ENCODE results near the gene VAV2. TPM values are rescaled to one million over a fixed set of nuclear protein-coding genes. Genes with fewer than 3 reads are reported as not detected.

The VAV2 gene
- total and polyA plus RNA-seq, 12 donors, result 3.3 to 96.2 (median 31.2) TPM

DNA sequence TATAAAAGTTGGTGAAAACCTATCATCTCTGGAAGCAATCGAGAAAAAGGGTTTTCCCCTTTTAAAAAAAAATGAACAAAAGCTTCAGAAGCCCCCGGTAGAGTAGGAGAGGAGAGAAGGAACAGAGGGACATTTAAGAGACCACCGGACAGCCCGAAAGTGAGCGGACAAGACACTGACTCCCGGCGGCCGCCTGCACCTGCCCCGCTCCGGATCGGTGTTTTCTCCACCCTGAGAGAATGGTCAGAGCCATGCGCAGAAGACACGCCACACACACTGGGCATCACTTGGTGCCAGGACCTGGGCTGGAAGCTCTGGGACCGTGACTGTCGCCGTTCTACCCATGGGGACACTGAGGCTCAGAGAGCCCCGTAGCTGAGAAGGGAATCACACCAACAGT is 192.4 kb downstream of the VAV2 start:
- H3K4me1 ChIP-seq (replicated peaks in 1 of 2), result peaks cover 0 to 12% of the 10 kb centered on the region in 2 donors
- H3K27ac ChIP-seq, result no peak overlapping the region
- 94 to 97% (median 97%) methylated on average over 11 to 17 of the region's 17 CpGs for WGBS, 4 donors
- no peaks in the 10 kb centered on the region for H3K27me3 ChIP-seq
- peaks cover 0 to 8% of the 10 kb centered on the region in 2 donors for H3K36me3 ChIP-seq (replicated peaks in 1 of 2)
- H3K9me3 ChIP-seq (replicated peaks in 1 of 3), result no peaks in the 10 kb centered on the region
- H3K4me3 ChIP-seq, result no peak overlapping the region
- TF ChIP-seq POLR2A (IDR thresholded peaks at IDR 0.05), result no peak
- TF ChIP-seq, protein P1, sequence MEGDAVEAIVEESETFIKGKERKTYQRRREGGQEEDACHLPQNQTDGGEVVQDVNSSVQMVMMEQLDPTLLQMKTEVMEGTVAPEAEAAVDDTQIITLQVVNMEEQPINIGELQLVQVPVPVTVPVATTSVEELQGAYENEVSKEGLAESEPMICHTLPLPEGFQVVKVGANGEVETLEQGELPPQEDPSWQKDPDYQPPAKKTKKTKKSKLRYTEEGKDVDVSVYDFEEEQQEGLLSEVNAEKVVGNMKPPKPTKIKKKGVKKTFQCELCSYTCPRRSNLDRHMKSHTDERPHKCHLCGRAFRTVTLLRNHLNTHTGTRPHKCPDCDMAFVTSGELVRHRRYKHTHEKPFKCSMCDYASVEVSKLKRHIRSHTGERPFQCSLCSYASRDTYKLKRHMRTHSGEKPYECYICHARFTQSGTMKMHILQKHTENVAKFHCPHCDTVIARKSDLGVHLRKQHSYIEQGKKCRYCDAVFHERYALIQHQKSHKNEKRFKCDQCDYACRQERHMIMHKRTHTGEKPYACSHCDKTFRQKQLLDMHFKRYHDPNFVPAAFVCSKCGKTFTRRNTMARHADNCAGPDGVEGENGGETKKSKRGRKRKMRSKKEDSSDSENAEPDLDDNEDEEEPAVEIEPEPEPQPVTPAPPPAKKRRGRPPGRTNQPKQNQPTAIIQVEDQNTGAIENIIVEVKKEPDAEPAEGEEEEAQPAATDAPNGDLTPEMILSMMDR (IDR thresholded peaks at IDR 0.05), result no peak
- DNase-seq, result no peak
- intact Hi-C loops (cut with DNase I), result loop anchor here in 1 of 2 donors (10.0 kb wide), 1 partner anchor 295 kb away; no protein-coding TSS in a partner anchor

DNA sequence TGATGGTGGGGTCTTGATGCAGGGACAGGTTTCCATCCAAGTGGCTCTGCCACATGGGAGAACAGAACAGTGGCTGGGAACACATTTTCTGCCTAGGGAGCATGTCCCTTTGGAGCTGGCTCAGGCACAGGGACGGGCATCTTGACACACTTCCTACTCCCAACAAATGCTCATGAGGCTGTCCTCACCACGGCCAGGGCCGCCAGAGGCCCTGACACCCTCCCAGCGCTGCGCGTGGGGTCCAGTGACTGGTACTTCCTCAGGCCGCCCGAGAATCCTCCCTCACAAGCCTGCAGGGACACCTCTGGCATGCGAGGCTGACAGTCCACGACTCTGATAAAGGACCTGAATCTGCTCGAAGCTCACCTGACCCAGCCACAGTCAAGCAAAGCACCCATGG is 193.0 kb downstream of the VAV2 start:
- Histone ChIP-seq H3K4me3 (no peak overlapping the region), H3K27ac (no peak overlapping the region), H3K36me3 (replicated peaks in 1 of 2) (peaks cover 0 to 8% of the 10 kb centered on the region in 2 donors), H3K27me3 (no peaks in the 10 kb centered on the region), H3K9me3 (replicated peaks in 1 of 3) (no peaks in the 10 kb centered on the region), H3K4me1 (replicated peaks in 1 of 2) (peaks cover 0 to 12% of the 10 kb centered on the region in 2 donors)
- TF ChIP-seq POLR2A (IDR thresholded peaks at IDR 0.05), result no peak
- TF ChIP-seq, protein P1 (IDR thresholded peaks at IDR 0.05), result no peak
- DNase-seq, result no peak
- WGBS, 4 donors, result 92 to 97% (median 93%) methylated on average over 4 to 11 of the region's 11 CpGs
- intact Hi-C loops (cut with DNase I), result loop anchor here in 1 of 2 donors (10.0 kb wide), 1 partner anchor 296 kb away; no protein-coding TSS in a partner anchor

DNA sequence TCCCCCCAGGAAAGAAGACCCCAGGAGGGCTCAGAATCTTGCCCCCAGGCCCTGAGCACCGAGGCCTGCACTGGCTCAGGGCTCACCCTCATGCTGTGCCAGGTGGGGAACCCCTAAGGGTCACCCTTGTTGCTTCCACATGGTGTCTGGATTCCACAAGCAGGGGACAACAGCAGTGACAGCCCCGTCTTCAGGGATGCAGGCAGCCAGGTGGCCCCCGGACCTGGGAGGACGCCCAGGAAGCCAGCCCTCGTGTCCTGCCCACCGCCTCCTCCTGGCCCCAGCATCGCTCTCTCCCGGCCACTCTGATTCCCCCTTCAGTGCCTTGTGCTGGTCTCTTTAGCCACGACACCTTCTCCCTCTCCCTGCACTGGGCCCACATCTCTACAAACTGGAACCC is 194.0 kb downstream of the VAV2 start:
- Histone ChIP-seq H3K27me3 (no peaks in the 10 kb centered on the region), H3K4me1 (replicated peaks in 1 of 2) (peaks cover 0 to 8% of the 10 kb centered on the region in 2 donors), H3K36me3 (replicated peaks in 1 of 2) (peaks cover 0 to 8% of the 10 kb centered on the region in 2 donors), H3K9me3 (replicated peaks in 1 of 3) (no peaks in the 10 kb centered on the region), H3K27ac (no peak overlapping the region), H3K4me3 (no peak overlapping the region)
- intact Hi-C loops (cut with DNase I), result loop anchor here in 1 of 2 donors (10.0 kb wide), 1 partner anchor 297 kb away; no protein-coding TSS in a partner anchor
- no peak for TF ChIP-seq POLR2A (IDR thresholded peaks at IDR 0.05)
- TF ChIP-seq, protein P1 (IDR thresholded peaks at IDR 0.05), result no peak
- no peak for DNase-seq
- 87 to 97% (median 92%) methylated on average over 9 of the region's 9 CpGs for WGBS, 4 donors

DNA sequence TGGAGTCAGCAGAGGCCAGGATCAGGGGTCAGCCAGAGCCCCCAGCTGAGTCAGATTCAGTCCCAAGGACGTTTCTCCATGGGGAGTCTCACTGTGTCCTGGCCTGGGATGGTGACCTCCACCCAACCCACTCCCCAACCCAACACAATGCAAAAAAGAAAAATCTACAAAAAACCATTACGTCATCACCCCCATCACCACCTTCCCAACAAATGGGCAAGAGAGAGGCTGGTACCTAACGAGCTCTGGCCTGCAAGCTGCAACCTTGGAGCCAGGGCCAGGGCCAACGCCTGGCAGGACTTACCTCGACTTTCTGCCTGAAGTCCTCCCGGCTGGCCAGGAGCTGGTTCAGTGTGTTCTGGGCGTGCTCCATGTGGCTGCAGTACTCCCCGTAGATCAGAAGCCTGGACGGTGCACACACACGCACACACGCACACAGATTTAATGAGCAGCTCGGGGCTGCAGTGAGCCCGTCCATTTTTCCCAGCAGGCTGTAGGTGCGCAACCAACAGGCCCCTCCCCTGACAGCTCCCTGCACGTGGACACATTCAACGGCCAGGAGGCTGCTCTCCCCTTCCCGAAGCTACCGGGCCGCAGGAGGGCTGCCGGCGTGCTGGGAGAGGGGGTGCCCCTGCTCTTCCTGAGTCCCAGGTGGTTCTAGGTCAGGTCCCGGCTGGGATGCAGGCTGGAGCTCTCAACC is 194.6 kb downstream of the VAV2 start:
- WGBS, 4 donors, result 51 to 74% (median 62%) methylated on average over 14 to 22 of the region's 22 CpGs
- intact Hi-C loops (cut with DNase I), result loop anchor here in 1 of 2 donors (10.0 kb wide), 1 partner anchor 297 kb away; no protein-coding TSS in a partner anchor

More for the DNA sequence above, 194.6 kb downstream of the VAV2 start:
- Histone ChIP-seq H3K27me3 (no peaks in the 10 kb centered on the region), H3K9me3 (replicated peaks in 1 of 3) (no peaks in the 10 kb centered on the region), H3K36me3 (replicated peaks in 1 of 2) (peaks cover 0 to 8% of the 10 kb centered on the region in 2 donors), H3K4me3 (no peak overlapping the region), H3K4me1 (replicated peaks in 1 of 2) (peaks cover 0 to 7% of the 10 kb centered on the region in 2 donors), H3K27ac (no peak overlapping the region)
- TF ChIP-seq POLR2A (IDR thresholded peaks at IDR 0.05), result no peak
- TF ChIP-seq, protein P1 (IDR thresholded peaks at IDR 0.05), result no peak
- peak in 2 of 7 donors; percentile 30 to 54 for DNase-seq

All from adrenal gland (tissue), 12 donors.